ENCODE results near the gene MRPL24.

MRPL24 gene

DNA sequence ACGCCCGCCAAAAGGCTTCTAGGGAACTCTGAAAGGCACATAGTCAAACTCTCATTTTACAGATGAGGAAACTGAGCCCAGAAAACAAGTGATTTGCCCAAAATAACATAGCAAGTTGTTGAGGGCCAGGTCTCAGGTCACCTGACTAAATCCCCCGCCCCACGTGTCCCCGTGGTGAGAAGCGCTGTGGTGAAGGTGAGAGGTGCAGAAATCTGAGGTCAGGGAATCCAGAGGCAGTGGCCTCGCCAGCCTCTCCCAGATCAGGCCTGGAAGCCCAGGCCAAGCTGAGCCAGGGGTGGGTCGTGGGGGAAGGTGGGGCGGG is 5.5 kb upstream of the MRPL24 start:
- Histone ChIP-seq H3K36me3 (peaks cover 48% of the 10 kb centered on the region), H3K4me1 (peaks cover 27% of the 10 kb centered on the region), H3K9me3 (no peaks in the 10 kb centered on the region), H3K4me3 (ENCODE audit: low read depth, low read length) (no peak overlapping the region), H3K27me3 (no peaks in the 10 kb centered on the region)
- DNase-seq: no peak
- TF ChIP-seq, protein P1, sequence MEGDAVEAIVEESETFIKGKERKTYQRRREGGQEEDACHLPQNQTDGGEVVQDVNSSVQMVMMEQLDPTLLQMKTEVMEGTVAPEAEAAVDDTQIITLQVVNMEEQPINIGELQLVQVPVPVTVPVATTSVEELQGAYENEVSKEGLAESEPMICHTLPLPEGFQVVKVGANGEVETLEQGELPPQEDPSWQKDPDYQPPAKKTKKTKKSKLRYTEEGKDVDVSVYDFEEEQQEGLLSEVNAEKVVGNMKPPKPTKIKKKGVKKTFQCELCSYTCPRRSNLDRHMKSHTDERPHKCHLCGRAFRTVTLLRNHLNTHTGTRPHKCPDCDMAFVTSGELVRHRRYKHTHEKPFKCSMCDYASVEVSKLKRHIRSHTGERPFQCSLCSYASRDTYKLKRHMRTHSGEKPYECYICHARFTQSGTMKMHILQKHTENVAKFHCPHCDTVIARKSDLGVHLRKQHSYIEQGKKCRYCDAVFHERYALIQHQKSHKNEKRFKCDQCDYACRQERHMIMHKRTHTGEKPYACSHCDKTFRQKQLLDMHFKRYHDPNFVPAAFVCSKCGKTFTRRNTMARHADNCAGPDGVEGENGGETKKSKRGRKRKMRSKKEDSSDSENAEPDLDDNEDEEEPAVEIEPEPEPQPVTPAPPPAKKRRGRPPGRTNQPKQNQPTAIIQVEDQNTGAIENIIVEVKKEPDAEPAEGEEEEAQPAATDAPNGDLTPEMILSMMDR (IDR thresholded peaks at IDR 0.05; ENCODE audit: low read depth, low read length): no peak

DNA sequence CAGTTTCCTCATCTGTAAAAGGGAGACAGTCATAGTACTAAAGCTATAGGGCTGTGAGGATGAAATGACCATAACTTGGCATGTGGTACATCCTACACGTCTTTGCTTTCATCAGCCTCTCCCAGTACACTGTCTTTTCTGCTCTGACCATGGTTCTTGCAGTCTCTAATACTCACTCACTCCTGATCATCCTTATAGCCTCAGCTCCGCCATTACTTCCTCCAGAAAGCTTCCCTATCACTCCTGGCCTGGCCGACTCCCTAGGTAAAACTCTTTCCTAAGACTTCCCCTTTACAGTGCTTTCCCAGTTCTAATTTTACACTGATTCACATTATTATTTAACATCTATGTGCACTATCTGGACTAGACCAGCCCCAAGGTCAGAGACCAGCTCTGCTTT is 5.0 kb upstream of the MRPL24 start:
- no peak overlapping the region for H3K4me3 ChIP-seq (ENCODE audit: low read depth, low read length)
- TF ChIP-seq, protein P1 (IDR thresholded peaks at IDR 0.05; ENCODE audit: low read depth, low read length): no peak
- H3K4me1 ChIP-seq: peaks cover 27% of the 10 kb centered on the region
- no peak for DNase-seq
- H3K9me3 ChIP-seq: no peaks in the 10 kb centered on the region
- H3K36me3 ChIP-seq: peaks cover 48% of the 10 kb centered on the region
- H3K27me3 ChIP-seq: no peaks in the 10 kb centered on the region

DNA sequence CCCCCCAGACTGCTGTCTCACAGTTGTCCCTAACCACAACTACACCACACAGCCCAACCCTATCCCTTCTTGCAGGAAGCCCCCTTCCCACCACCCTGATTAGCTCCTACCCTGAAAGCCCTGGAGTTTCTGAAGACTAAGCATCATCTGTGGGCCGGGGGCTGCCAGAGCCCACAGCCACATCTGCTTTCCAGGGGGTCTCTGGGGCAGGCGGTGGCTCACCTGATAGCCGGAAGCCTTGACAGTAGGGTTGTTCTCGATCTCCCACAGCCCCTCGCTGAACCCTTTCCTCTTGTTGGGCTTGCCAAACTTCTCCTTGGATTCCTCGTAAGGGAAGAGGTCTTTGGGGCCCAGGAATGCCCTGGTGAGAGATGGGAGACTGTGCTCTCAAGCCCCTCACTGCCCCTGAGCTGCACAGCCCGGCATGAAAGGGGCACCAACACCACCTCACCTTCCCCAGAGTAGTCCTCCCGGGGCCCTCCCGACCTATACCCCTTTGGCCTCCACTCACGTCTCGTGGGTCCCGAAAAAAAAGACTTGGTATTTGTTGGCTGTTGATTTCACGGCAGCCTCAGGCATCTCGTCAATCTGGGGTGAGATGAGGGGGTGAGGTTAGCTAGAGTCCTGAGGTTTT is 4.0 kb upstream of the MRPL24 start:
- H3K36me3 ChIP-seq: peaks cover 47% of the 10 kb centered on the region
- no peaks in the 10 kb centered on the region for H3K27me3 ChIP-seq
- H3K9me3 ChIP-seq: no peaks in the 10 kb centered on the region
- TF ChIP-seq, protein P1 (IDR thresholded peaks at IDR 0.05; ENCODE audit: low read depth, low read length): no peak
- H3K4me3 ChIP-seq (ENCODE audit: low read depth, low read length): no peak overlapping the region
- DNase-seq: no peak
- peaks cover 27% of the 10 kb centered on the region for H3K4me1 ChIP-seq

DNA sequence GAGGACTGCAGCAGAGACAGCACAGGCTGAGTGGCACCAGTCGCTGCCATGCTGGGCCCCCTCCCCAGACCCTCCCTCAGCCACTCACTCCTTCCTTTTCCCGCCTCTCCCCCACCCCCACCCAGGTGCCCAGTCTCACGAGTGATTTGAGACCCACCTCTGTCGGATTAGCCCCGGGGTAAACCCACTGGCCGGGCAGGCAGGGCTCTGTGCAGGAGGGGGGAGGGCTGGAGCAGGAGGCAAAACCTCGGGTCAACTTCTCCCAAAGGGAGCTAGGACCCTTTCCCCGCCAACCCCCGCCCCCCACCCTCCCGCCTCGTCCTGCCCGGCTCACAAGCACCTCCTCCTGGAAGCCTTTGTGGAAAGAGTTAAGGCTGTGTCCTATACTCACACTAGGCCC is 3.5 kb upstream of the MRPL24 start:
- TF ChIP-seq, protein P1 (IDR thresholded peaks at IDR 0.05; ENCODE audit: low read depth, low read length): no peak
- H3K36me3 ChIP-seq: peaks cover 41% of the 10 kb centered on the region
- no peak overlapping the region for H3K4me3 ChIP-seq (ENCODE audit: low read depth, low read length)
- H3K27me3 ChIP-seq: no peaks in the 10 kb centered on the region
- H3K9me3 ChIP-seq: no peaks in the 10 kb centered on the region
- H3K4me1 ChIP-seq: peaks cover 24% of the 10 kb centered on the region
- no peak for DNase-seq

DNA sequence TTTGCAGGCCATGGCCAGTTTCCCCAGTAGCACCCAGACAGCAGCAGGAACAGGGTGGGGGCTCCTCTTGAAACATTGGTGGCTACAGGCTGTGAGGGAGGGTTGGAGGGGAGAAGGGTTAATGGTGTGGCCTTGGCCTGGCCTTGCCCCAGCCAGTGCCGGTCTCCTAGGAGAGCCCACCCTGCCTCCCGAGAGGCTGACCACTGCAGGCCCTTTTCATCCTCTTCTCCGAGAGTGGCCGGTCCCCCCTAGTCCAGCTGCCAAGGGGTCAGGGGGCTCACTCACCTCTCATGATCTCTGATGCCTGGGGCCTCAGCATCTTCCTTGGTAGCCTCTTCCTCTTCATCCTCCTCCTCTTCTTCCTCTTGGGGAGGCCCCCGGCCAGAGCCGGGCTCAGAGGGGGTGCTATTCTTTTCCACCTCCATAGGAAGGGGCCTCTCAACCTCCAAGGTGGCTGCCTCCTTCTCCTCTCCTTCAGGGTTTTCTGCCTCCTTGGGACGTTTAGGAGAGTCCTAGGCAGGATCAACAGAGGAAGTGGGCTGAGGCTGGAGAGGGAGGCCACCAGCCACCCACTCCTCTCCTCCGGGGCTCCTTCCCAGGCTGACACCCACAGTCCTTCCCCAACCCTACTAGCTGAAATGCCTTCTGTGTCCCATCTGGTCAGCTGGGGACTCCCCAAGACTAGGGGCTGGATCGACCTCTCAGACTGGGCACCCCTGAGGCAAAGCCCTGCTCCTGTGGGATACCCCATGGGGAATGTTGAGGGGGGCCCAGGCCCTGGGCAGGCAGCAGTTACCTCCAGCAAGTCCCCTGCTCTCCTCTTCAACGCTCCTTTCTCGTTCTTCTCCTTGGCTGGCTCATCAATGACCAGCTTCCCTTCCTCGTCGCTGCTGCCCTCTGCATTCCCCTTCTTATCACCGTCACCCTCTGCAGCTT is 2.7 kb upstream of the MRPL24 start:
- H3K4me3 ChIP-seq (ENCODE audit: low read depth, low read length): no peak overlapping the region
- TF ChIP-seq, protein P1 (IDR thresholded peaks at IDR 0.05; ENCODE audit: low read depth, low read length): no peak
- no peaks in the 10 kb centered on the region for H3K27me3 ChIP-seq
- H3K36me3 ChIP-seq: peaks cover 37% of the 10 kb centered on the region
- no peaks in the 10 kb centered on the region for H3K9me3 ChIP-seq
- no peak for DNase-seq
- peaks cover 17% of the 10 kb centered on the region for H3K4me1 ChIP-seq

DNA sequence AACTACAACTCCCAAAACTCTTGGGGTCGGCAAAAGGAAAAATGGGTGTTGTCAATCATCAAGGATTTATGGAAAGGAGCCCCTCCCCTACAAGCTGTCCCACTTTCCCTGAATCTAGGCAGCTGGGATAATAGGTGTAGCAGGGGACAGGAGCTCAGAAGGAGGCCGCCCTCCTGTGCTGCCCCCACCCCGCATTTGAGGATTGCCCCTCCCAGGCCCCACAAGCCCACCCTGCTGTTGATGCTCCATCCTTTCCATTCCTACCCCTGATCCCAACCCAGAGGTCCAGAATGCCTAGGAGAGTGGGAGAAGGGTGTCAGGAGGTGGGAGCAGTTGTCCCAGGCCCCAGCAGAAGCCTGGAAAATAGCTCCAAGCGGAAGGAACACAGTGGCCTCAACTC is 1.9 kb upstream of the MRPL24 start:
- peaks cover 45% of the 10 kb centered on the region for H3K36me3 ChIP-seq
- TF ChIP-seq, protein P1 (IDR thresholded peaks at IDR 0.05; ENCODE audit: low read depth, low read length): no peak
- peaks cover 9% of the 10 kb centered on the region for H3K4me1 ChIP-seq

More for the DNA sequence above, 1.9 kb upstream of the MRPL24 start:
- Histone ChIP-seq H3K4me3 (ENCODE audit: low read depth, low read length) (no peak overlapping the region), H3K27me3 (no peaks in the 10 kb centered on the region), H3K9me3 (no peaks in the 10 kb centered on the region)
- DNase-seq: no peak
